Fibroblast of skin of right biceps (primary cell): ENCODE data around the gene AGRN.
"Not testable (repeated sequence)": the region's sequence is repeated elsewhere in the genome, so short reads cannot be mapped to it uniquely, and the experiment has no call there.

Experiments
- DNase-seq: peaks from one replicate; pipeline ENCODE4 v3.0.0-alpha.2; 2013

Gene AGRN

DNA sequence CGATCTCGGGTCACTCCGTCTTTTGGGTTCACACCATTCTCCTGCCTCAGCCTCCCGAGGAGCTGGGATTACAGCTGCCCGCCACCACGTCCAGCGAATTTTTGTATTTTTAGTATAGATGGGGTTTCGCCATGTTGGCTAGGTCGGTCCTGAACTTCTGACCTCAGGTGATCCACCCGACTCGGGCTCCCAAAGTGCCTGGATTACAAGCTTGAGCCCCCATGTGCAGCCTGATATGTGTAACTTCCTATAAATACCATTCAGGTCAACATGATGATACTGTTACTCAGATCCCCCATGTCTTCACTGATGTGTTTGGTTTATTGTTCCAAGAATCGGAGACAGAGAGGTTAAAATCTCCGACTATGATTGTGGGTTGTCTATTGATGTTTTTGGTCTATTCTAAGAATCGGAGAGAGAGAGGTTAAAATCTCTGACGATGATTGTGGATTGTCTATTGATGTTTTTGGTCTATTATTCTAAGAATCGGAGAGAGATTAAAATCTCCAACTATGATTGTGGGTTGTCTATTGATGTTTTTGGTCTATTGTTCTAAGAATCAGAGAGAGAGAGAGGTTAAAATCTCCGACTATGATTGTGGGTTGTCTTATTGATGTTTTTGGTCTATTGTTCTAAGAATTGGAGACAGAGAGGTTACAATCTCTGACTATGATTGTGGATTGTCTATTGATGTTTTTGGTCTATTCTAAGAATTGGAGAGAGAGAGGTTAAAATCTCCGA lies 78.9 kb downstream of the AGRN start:
- no peak for DNase-seq

DNA sequence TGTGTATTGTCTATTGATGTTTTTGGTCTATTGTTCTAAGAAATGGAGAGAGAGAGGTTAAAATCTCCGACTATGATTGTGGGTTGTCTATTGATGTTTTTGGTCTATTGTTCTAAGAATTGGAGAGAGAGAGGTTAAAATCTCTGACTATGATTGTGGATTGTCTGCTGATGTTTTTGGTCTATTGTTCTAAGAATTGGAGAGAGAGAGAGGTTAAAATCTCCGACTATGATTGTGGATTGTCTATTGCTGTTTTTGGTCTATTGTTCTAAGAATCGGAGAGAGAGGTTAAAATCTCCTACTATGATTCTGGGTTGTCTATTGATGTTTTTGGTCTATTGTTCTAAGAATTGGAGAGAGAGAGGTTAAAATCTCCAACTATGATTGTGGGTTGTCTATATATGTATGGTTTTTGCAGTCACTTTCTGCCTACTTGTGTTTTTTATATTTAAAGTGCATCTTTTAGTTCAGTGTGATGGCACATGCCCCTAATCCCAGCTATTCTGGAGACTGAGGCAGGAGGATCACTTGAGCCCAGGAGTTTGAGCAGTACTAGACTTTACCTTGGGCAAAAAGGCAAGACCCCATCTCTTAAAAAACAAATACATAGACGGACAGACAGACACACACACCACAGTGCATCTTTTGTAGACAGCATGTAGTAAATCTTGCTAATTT lies 79.7 kb downstream of the AGRN start:
- DNase-seq: no peak

DNA sequence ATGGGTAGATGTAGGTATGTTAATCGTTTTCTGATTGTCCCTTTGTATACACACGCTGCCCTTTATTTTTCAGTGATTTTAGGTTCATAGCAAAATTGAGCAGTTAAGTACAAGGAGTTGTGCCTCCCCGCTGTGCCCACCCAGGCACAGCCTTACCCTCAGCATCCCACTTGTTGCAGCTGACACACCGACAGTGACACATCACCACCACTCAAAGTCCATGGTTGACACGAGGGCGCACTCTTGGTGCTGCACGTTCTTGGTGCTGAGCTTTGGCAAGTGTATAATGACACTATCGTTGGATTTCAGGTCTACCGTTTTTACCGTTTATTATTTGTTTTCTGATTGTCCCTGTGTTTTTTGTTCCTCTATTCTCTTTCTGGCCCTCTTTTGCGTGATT lies 80.4 kb downstream of the AGRN start:
- no peak for DNase-seq

DNA sequence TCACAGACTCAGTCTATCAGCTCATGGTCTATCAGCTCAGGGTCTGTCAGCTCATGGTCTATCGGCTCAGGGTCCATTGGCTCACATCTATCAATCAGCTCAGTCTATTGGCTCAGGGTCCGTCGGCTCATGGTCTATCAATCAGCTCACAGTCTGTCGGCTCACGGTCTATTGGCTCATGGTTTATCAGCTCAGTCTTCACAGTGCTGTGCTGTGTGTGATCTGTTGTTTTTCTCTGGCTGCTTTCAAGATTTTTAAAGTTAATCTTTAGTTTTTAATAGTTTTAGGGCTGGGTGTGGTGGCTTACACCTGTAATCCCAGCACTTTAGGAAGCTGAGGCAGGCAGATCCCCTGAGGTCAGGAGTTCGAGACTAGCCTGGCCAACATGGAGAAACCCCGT lies 81.6 kb downstream of the AGRN start:
- DNase-seq: no peak

DNA sequence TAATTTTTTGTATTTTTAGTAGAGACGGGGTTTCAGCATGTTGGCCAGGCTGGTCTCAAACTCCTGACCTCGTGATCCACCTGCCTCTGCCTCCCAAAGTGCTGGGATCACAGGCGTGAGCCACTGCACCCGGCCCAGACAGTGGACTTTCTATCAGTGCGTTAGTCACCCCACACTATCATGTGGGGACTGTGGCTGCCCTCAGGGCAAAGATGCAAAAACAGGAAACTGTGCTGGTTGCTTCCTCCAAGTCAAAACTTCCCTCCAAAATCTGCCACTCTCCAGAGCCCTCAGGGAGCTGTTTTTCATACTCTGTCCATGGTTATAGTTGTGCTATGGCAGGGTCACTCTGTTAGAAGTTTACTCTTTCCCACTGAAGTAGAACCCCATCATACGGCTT lies 84.2 kb downstream of the AGRN start:
- DNase-seq: not testable (repeated sequence)
